Measurements from ENCODE around the gene DRAXIN.

- TF ChIP-seq CTCF (conservative IDR thresholded peaks at IDR 0.05; ENCODE audit: low read depth, low read length) (no peak), EZH2 (IDR thresholded peaks at IDR 0.05; ENCODE audit: borderline replicate concordance, low read depth, low read length, poor library complexity, severe bottlenecking) (no peak)
These were observed 43.5 kb upstream of the DRAXIN start for GRCh38 chr1:11648039-11648438.
